ENCODE results near the gene UGT1A5.

UGT1A5 gene

DNA sequence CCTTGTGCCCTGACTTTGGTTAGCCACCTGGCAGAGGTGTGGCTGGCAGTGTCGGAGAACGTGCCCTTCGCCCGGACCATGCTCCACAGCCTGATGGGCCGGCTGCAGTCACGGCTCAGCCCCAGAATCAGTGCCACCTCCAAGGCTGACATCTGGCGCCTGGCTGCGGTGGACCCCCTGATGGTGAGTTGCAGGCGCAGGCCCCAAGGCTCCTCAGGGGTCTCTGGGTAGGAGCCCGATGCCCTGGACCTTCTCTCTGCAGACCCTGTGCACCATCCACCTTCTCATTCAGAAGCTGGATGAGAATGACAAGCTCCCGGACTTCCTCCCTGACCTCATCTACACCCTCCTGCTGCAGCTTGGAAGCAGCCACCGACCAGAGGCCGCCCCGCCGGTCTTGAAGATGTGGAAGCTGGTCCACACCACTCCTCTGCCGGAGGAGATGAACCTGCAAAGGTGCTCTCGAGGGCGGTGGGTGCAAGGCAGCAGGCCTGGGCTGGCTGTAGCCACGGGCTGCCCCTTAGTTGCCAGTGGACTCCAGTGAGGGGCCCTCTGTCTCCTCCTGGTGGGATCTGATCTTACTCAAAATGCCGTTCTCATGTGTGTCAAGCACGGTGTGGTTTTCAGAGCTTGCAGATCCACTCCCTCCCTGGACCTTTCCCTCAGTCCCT lies 109.5 kb downstream of the UGT1A5 start:
- in situ Hi-C loops (cut with MboI; ENCODE audit: low sequenced_read_pairs): no loop called here

Measured in hTERT RPE-1 (cell line).